Measurements from ENCODE around the gene GORASP2. TPM values are rescaled to one million over a fixed set of nuclear protein-coding genes. Genes with fewer than 3 reads are reported as not detected.

Gene GORASP2
- total RNA-seq, 4 donors from 2014 or later = 14.7 to 43.7 (median 29.4) TPM

GRCh38 chr2:170924969-170925368 is 4.1 kb upstream of the GORASP2 start:
- intact Hi-C loops (cut with DNase I; ENCODE audit: low total_unique reads) = no loop called here
- Histone ChIP-seq H3K4me1 (peaks cover 0 to 8% (median 6%) of the 10 kb centered on the region in 4 donors), H3K27me3 (no peaks in the 10 kb centered on the region), H3K36me3 (no peaks in the 10 kb centered on the region), H3K4me3 (no peak overlapping the region), H3K9me3 (peaks cover 0 to 4% of the 10 kb centered on the region in 2 donors), H3K27ac (no peak overlapping the region)
- TF ChIP-seq POLR2A (IDR thresholded peaks at IDR 0.05) = no peak
- no peak for TF ChIP-seq POLR2AphosphoS5 (IDR thresholded peaks at IDR 0.05)
- TF ChIP-seq, protein P1, sequence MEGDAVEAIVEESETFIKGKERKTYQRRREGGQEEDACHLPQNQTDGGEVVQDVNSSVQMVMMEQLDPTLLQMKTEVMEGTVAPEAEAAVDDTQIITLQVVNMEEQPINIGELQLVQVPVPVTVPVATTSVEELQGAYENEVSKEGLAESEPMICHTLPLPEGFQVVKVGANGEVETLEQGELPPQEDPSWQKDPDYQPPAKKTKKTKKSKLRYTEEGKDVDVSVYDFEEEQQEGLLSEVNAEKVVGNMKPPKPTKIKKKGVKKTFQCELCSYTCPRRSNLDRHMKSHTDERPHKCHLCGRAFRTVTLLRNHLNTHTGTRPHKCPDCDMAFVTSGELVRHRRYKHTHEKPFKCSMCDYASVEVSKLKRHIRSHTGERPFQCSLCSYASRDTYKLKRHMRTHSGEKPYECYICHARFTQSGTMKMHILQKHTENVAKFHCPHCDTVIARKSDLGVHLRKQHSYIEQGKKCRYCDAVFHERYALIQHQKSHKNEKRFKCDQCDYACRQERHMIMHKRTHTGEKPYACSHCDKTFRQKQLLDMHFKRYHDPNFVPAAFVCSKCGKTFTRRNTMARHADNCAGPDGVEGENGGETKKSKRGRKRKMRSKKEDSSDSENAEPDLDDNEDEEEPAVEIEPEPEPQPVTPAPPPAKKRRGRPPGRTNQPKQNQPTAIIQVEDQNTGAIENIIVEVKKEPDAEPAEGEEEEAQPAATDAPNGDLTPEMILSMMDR (IDR thresholded peaks at IDR 0.05) = no peak
- TF ChIP-seq EP300 (IDR thresholded peaks at IDR 0.05; ENCODE audit: low read depth) = no peak
- DNase-seq = no peak
- in situ Hi-C loops (cut with MboI; ENCODE audit: low pct_ligation_motif_present in 1 of 4, low pct_unique_long_range_greater_than_20kb in 1 of 4, low sequenced_read_pairs in 3 of 4) = no loop called here

DNA sequence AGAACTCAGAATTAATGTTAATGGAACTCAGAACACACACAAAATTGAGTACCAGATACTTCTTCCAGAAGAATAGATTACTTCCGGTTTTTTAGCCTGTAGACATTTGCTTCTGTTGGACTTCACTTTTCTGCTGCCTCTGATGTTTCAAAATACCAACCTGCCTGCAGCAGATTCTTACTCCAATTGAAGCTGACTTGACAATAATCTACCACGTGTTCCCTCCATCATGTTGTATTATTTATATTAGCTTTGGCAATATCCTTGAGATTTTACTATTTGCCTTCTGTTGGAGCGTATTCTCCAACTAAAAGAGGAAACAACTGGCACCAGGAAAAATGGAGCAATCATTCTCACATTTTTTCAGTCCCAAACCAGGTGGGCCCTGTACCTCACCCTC is 3.1 kb upstream of the GORASP2 start:
- Histone ChIP-seq H3K4me1 (peaks cover 6 to 17% (median 14%) of the 10 kb centered on the region in 4 donors), H3K9me3 (peaks cover 0 to 4% of the 10 kb centered on the region in 2 donors), H3K36me3 (no peaks in the 10 kb centered on the region), H3K4me3 (no peak overlapping the region), H3K27me3 (no peaks in the 10 kb centered on the region), H3K27ac (no peak overlapping the region)
- intact Hi-C loops (cut with DNase I; ENCODE audit: low total_unique reads) (no loop called here), in situ Hi-C loops (cut with MboI; ENCODE audit: low pct_ligation_motif_present in 1 of 4, low pct_unique_long_range_greater_than_20kb in 1 of 4, low sequenced_read_pairs in 3 of 4) (no loop called here)
- no peak for DNase-seq
- TF ChIP-seq POLR2A (IDR thresholded peaks at IDR 0.05) = no peak
- TF ChIP-seq EP300 (IDR thresholded peaks at IDR 0.05; ENCODE audit: low read depth) = no peak
- TF ChIP-seq, protein P1 (IDR thresholded peaks at IDR 0.05) = no peak
- TF ChIP-seq POLR2AphosphoS5 (IDR thresholded peaks at IDR 0.05) = no peak
- 87 to 91% methylated on average over 3 of the region's 3 CpGs for WGBS, 2 donors (ENCODE audit: low coverage in 1 of 2)

DNA sequence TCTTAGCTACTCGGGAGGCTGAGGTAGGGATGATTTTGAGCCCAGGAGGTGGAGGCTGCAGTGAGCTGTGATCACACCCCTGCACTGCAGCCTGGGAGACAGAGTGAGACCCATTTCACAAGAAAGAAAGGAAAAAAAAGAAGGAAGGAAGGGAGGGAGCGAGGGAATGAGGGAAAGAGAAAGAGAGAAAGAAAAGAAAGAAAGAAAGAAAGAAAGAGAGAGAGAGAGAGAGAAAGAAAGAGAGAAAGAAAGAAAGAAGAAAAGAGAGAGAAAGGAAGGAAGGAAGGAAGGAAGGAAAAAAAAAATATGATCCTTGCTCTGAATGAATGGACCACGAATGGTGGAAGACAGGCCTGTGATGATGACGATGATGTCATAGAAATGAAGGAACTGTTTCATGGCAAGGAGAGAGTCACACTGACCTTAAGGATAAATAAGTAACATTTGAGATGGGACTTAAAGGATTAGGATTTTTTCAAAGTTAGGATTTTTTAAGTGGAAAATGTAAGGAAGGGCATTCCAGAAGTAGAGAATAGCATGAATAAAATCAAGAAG is 2.2 kb upstream of the GORASP2 start:
- 98 to 100% methylated on average over 2 to 4 of the region's 4 CpGs for WGBS, 2 donors (ENCODE audit: low coverage in 1 of 2)
- peaks cover 0 to 4% of the 10 kb centered on the region in 2 donors for H3K9me3 ChIP-seq
- H3K4me3 ChIP-seq = no peak overlapping the region
- no peak for DNase-seq
- H3K27me3 ChIP-seq = no peaks in the 10 kb centered on the region
- intact Hi-C loops (cut with DNase I; ENCODE audit: low total_unique reads) (no loop called here), in situ Hi-C loops (cut with MboI; ENCODE audit: low pct_ligation_motif_present in 1 of 4, low pct_unique_long_range_greater_than_20kb in 1 of 4, low sequenced_read_pairs in 3 of 4) (no loop called here)
- H3K27ac ChIP-seq = no peak overlapping the region
- H3K4me1 ChIP-seq = peaks cover 11 to 24% (median 23%) of the 10 kb centered on the region in 4 donors
- H3K36me3 ChIP-seq = no peaks in the 10 kb centered on the region
- no peak for TF ChIP-seq POLR2AphosphoS5 (IDR thresholded peaks at IDR 0.05)
- no peak for TF ChIP-seq EP300 (IDR thresholded peaks at IDR 0.05; ENCODE audit: low read depth)
- TF ChIP-seq, protein P1 (IDR thresholded peaks at IDR 0.05) = no peak
- no peak for TF ChIP-seq POLR2A (IDR thresholded peaks at IDR 0.05)

DNA sequence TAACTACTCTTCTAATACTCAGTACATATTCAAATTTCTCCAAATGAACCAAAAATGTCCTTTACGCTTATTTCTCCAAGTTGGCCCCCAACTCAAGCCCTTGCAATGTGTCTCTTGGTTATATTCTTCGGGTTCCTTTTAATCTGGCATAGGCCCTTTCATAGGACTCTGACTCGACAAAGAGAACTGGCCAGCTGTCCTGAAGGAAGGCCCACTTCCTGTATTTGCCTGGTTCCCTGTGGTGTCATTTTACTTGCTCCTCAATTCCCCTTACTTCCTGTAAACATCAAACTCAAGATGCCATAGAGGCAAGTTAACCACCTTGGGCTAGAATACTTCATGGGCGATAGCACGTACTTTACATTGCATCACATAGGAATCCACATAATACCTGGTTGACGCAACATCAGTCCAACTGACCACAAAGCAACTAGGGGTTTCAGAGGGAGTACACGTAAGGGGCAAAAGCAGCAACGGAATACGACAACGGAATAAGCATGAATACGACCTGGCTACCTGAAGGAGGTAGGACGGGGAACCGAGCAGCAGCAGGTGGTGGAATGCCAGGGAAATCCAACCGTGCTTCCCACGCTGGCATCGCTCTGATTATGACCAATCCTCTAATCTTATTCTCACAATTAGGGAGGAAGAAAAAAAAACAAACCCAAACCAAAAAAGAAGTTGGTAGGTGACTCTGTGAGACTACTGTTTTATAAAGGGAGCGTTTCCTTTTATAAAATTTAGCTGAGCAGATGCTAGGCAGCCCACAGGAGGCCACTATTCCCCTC is 823 bp upstream of the GORASP2 start:
- peak overlapping the region; percentile 93 to 98 (median 95) for H3K27ac ChIP-seq
- WGBS, 2 donors (ENCODE audit: low coverage in 1 of 2) = 57 to 67% methylated on average over 17 of the region's 17 CpGs
- TF ChIP-seq, protein P1 (IDR thresholded peaks at IDR 0.05) = no peak
- TF ChIP-seq EP300 (IDR thresholded peaks at IDR 0.05; ENCODE audit: low read depth) (no peak), POLR2A (IDR thresholded peaks at IDR 0.05) (no peak), POLR2AphosphoS5 (IDR thresholded peaks at IDR 0.05) (no peak)
- peaks cover 0 to 4% of the 10 kb centered on the region in 2 donors for H3K9me3 ChIP-seq
- peak overlapping the region in 3 of 4 donors; percentile 20 to 98 (median 98) for H3K4me3 ChIP-seq
- intact Hi-C loops (cut with DNase I; ENCODE audit: low total_unique reads) = no loop called here
- DNase-seq = no peak
- in situ Hi-C loops (cut with MboI; ENCODE audit: low pct_ligation_motif_present in 1 of 4, low pct_unique_long_range_greater_than_20kb in 1 of 4, low sequenced_read_pairs in 3 of 4) = no loop called here
- peaks cover 15 to 32% (median 26%) of the 10 kb centered on the region in 4 donors for H3K4me1 ChIP-seq
- no peaks in the 10 kb centered on the region for H3K36me3 ChIP-seq
- H3K27me3 ChIP-seq = no peaks in the 10 kb centered on the region

All from transverse colon (tissue), 4 donors.